Lower leg skin (tissue), 4 donors: ENCODE measurements around the gene KLK5. TPM values are rescaled to one million over a fixed set of nuclear protein-coding genes. Genes with fewer than 3 reads are reported as not detected.
"Not testable (repeated sequence)": the region's sequence is repeated elsewhere in the genome, so short reads cannot be mapped to it uniquely, and the experiment has no call there.

Source experiments
- DNase-seq, 2 donors: peaks; one replicate each; pipeline ENCODE4 v3.0.0-alpha.2; 2019; ENCODE audit warnings: low spot score in 2 of 2
- H3K4me3 ChIP-seq: fragments of 200-600 bp; sonication (generic); 2 replicates; pipeline ENCODE4 v1.5.1; 2017; ENCODE audit warnings: mild to moderate bottlenecking, low read depth; ENCODE audit not compliant: poor library complexity, severe bottlenecking
- POLR2A ChIP-seq, 2 donors: fragments of 450-650 bp; IDR thresholded peaks; one replicate each; pipeline ENCODE4 v1.6.1; 2016 to 2017; ENCODE audit warnings: antibody characterized with exemption in 2 of 2, mild to moderate bottlenecking in 1 of 2, moderate library complexity in 1 of 2
- WGBS, 2 donors: methylation state at CpG; one replicate each; pipeline ENCODE4 v1.1.5; 2018; 5-methylcytosine and 5-hydroxymethylcytosine counted together
- intact Hi-C: fragments of 100-400 bp; cut with DNase I; formaldehyde crosslinking; loops from one replicate; pipeline ENCODE4 v1.15.0; 2023; ENCODE audit warnings: low total_unique reads
- total RNA-seq, 4 donors: library from RNA; depleted of rRNA; stranded (reverse); fragments of >200 nt; gene quantifications; one replicate each; pipeline ENCODE4 v1.1.0, GENCODE V29; 2016
- TF ChIP-seq, protein P1 (sequence below), 3 donors: fragments of 450-650 bp; IDR thresholded peaks; one replicate each; pipeline ENCODE4 v1.5.1; 2016; ENCODE audit warnings: antibody characterized with exemption in 3 of 3, mild to moderate bottlenecking in 3 of 3, moderate library complexity in 2 of 3

KLK5 gene
- total RNA-seq, 4 donors from 2014 or later = 179 to 310 (median 271) TPM

DNA sequence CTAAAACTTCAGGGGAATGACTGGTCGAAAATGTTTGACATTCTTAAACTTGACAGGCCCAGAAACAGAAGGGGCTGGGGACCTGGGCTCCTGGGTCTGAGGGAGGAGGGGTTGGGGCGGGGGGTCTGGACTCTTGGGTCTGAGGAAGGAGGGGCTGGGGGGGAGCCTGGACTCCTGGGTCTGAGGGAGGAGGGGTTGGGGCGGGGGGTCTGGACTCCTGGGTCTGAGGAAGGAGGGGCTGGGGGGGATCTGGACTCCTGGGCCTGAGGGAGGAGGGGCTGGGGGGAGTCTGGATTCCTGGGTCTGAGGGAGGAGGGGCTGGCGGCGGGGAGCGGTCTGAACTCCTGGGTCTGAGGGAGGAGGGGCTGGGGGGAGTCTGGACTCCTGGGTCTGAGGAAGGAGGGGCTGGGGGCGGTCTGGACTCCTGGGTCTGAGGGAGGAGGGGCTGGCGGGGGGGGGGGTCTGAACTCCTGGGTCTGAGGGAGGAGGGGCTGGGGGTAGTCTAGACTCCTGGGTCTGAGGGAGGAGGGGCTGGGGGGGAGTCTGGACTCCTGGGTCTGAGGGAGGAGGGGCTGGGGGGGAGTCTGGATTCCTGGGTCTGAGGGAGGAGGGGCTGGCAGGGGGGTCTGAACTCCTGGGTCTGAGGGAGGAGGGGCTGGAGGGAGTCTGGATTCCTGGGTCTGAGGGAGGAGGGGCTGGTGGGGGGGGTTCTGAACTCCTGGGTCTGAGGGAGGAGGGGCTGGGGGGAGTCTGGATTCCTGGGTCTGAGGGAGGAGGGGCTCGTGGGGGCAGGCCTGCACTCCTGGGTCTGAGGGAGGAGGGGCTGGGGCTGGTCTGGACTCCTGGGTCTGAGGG is 22.1 kb upstream of the KLK5 start:
- 49 to 62% methylated on average over 6 of the region's 9 CpGs for WGBS, 2 donors
- no peak overlapping the region for H3K4me3 ChIP-seq
- TF ChIP-seq, protein P1, sequence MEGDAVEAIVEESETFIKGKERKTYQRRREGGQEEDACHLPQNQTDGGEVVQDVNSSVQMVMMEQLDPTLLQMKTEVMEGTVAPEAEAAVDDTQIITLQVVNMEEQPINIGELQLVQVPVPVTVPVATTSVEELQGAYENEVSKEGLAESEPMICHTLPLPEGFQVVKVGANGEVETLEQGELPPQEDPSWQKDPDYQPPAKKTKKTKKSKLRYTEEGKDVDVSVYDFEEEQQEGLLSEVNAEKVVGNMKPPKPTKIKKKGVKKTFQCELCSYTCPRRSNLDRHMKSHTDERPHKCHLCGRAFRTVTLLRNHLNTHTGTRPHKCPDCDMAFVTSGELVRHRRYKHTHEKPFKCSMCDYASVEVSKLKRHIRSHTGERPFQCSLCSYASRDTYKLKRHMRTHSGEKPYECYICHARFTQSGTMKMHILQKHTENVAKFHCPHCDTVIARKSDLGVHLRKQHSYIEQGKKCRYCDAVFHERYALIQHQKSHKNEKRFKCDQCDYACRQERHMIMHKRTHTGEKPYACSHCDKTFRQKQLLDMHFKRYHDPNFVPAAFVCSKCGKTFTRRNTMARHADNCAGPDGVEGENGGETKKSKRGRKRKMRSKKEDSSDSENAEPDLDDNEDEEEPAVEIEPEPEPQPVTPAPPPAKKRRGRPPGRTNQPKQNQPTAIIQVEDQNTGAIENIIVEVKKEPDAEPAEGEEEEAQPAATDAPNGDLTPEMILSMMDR (IDR thresholded peaks at IDR 0.05) = no peak
- intact Hi-C loops = no loop called here
- DNase-seq = no peak

DNA sequence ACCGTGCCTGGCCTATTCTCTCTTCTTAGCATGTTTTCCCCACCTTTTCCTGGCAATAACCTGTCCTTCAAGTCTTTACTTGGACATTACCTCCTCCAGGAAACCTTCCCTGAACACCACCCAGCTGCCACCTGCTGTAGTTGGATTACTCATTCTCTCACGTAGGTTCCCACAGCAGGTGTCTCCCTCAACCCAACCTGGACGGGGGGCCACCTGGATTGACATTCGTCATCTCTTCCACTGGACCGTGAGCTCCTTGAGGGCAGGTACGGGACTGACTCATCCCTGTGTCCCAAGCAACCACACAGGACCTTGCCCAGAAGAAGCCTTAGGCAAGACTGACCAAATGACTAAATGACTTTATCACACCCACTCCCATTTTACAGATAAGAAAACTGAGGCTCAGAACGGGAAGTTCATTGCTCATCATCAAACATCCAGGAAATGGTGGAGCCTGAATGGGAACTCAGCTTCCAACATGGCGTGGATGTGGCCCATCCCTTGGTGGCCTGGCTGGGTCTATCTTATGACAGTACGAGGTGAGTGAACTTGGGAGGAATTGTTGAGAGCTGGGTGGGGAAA is 20.0 kb upstream of the KLK5 start:
- H3K4me3 ChIP-seq = no peak overlapping the region
- intact Hi-C loops = no loop called here
- no peak for DNase-seq
- no peak for TF ChIP-seq POLR2A (IDR thresholded peaks at IDR 0.05)
- TF ChIP-seq, protein P1 (IDR thresholded peaks at IDR 0.05) = no peak
- WGBS, 2 donors = 68 to 69% methylated on average over 9 of the region's 9 CpGs

DNA sequence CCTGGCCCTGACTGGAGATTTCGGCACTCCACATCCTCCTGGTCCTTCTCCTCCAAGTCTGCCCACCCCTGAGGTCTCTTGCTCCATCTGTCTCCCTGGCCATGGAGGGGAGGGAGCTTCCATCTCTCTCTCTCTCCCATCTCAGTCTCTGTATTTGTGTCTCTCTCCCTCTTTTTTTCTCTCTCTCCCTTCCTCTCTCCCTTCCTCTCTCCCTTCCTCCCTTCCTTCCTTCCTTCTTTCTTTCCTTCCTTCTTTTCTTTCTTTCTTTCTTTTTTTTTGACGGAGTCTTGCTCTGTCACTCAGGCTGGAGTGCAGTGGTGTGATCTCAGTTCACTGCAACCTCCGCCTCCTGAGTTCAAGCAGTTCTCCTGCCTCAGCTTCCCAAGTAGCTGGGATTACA is 17.0 kb upstream of the KLK5 start:
- 69 to 78% methylated on average over 3 of the region's 3 CpGs for WGBS, 2 donors
- intact Hi-C loops, DNase-seq, H3K4me3 ChIP-seq: not testable (repeated sequence)

DNA sequence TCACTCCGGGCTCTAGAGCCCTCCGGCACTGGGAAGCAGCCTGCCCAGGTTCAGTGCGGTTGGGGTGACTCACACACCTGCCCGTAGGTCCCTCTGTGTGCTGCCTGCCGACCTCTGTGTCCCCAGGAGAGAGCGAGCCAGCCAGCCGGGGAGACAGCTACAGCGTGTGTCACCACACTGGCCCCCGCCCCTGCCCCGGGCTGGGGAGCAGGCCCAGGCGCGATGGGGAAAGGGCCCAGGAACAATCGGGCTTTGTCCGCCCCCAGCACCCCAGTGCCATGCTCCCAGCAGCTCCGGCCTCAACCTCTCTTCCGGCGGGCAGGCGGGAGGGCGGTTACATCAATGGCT is 16.5 kb upstream of the KLK5 start, which contains the start of gene KLK6:
KLK6 (minus strand) TSS at position 179 of the 348 bp plus-strand sequence. CDS start 1,487 bp downstream, outside the sequence.
- DNase-seq = no peak
- intact Hi-C loops = no loop called here
- 51 to 61% methylated on average over 8 to 14 of the region's 19 CpGs for WGBS, 2 donors
- TF ChIP-seq, protein P1 (IDR thresholded peaks at IDR 0.05) = no peak
- TF ChIP-seq POLR2A (IDR thresholded peaks at IDR 0.05) = no peak
- H3K4me3 ChIP-seq = no peak within 1 kb of the TSS

DNA sequence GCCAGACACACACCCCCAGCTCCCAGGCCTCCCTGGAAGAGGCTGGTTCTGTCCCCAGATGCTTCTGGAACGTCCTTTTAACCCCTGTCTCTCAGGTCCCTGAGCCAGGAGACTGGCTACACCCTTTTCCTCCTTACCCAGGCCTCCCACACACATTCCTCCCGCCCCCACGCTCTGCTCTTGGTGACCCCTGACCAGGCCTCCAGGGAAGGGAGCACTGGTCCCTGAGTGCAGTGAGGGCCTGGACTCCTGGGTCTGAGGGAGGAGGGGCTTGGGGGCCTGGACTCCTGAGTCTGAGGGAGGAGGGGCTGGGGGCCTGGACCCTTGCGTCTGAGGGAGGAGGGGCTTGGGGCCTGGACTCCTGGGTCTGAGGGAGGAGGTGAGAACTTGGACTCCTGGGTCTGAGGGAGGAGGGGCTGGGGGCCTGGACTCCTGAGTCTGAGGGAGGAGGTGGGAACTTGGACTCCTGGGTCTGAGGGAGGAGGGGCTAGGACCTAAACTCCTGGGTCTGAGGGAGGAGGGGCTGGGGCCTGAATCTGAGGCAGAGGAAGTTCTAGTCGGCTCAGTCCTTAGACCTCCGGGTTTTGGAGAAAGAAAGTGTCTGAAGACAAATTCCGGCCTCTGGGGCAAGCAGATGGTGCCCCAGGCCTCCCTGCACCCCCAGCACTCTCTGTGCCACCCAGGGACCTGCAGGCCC is 16.0 kb upstream of the KLK5 start:
- WGBS, 2 donors = 30 to 47% methylated on average over 7 of the region's 7 CpGs
- no peak for TF ChIP-seq POLR2A (IDR thresholded peaks at IDR 0.05)
- TF ChIP-seq, protein P1 (IDR thresholded peaks at IDR 0.05) = no peak
- intact Hi-C loops = no loop called here
- no peak overlapping the region for H3K4me3 ChIP-seq
- DNase-seq = no peak
